HG03439 (cell line): ENCODE measurements around the gene ZNF606.

Experiments used
- ATAC-seq: cut with Tn5 transposase; IDR thresholded peaks from one replicate; pipeline ENCODE4 v1.9.1; 2021; ENCODE audit warnings: mild to moderate bottlenecking, moderate library complexity; ENCODE audit not compliant: unreplicated experiment

ZNF606 gene

GRCh38 chr19:57934820-57935665 lies 67.6 kb downstream of the ZNF606 start, which contains the start of gene ZNF418:
ZNF418 (minus strand) TSS chr19:57935402; CDS start chr19:57933822, 1,580 bp downstream.
- ATAC-seq, result no peak

- ATAC-seq, result no peak
These were observed 75.0 kb downstream of the ZNF606 start for GRCh38 chr19:57927587-57927986.
